Hepatocyte (in vitro differentiated cells): ENCODE results near the gene PLOD1. TPM values are rescaled to one million over a fixed set of nuclear protein-coding genes. Genes with fewer than 3 reads are reported as not detected.
A peak's percentile ranks its signal among the peaks of the same experiment; 100 is the strongest.

Source experiments
- DNase-seq: peaks from one replicate; pipeline ENCODE4 v3.0.0-alpha.2; 2016; ENCODE audit warnings: low spot score
- H2AFZ ChIP-seq: fragments of 200-600 bp; sonication (generic); 2 replicates; pipeline ENCODE4 v1.6.0; 2016; ENCODE audit warnings: antibody characterized with exemption, mild to moderate bottlenecking
- H3K27ac ChIP-seq: fragments of 200-600 bp; sonication (generic); 2 replicates; pipeline ENCODE4 v1.5.1; 2016; ENCODE audit warnings: mild to moderate bottlenecking
- H3K27me3 ChIP-seq: fragments of 200-600 bp; sonication (generic); 2 replicates; pipeline ENCODE4 v1.6.1; 2016
- H3K36me3 ChIP-seq: fragments of 200-600 bp; sonication (generic); replicated peaks from 2 replicates; pipeline ENCODE4 v1.5.1; 2016; ENCODE audit warnings: low read depth; ENCODE audit not compliant: insufficient read depth
- H3K4me1 ChIP-seq: fragments of 200-600 bp; sonication (generic); 2 replicates; pipeline ENCODE4 v1.5.1; 2016; ENCODE audit warnings: mild to moderate bottlenecking, moderate library complexity; ENCODE audit not compliant: insufficient read depth
- H3K4me2 ChIP-seq: fragments of 200-600 bp; sonication (generic); 2 replicates; pipeline ENCODE4 v1.6.0; 2016
- H3K4me3 ChIP-seq: fragments of 200-600 bp; sonication (generic); 2 replicates; pipeline ENCODE4 v1.5.1; 2016; ENCODE audit warnings: mild to moderate bottlenecking
- H3K79me2 ChIP-seq: fragments of 200-600 bp; sonication (generic); 2 replicates; pipeline ENCODE4 v1.6.0; 2017; ENCODE audit warnings: mild to moderate bottlenecking
- H3K9me2 ChIP-seq: fragments of 200-600 bp; sonication (generic); replicated peaks from 2 replicates; pipeline ENCODE4 v1.6.0; 2017; ENCODE audit warnings: mild to moderate bottlenecking; ENCODE audit not compliant: insufficient read depth
- H3K9me3 ChIP-seq: fragments of 200-600 bp; sonication (generic); 2 replicates; pipeline ENCODE4 v1.5.1; 2016; ENCODE audit warnings: low read depth, mild to moderate bottlenecking
- H4K20me1 ChIP-seq: fragments of 200-600 bp; sonication (generic); 2 replicates; pipeline ENCODE4 v1.6.0; 2016; ENCODE audit warnings: mild to moderate bottlenecking; ENCODE audit not compliant: insufficient read depth, poor library complexity, severe bottlenecking
- EZH2 ChIP-seq: fragments of 200-600 bp; sonication (generic); IDR thresholded peaks from 2 replicates; pipeline ENCODE4 v1.6.1; 2016; ENCODE audit warnings: antibody characterized with exemption, mild to moderate bottlenecking, borderline replicate concordance
- EZH2phosphoT487 ChIP-seq: fragments of 200-600 bp; sonication (generic); IDR thresholded peaks from one replicate; pipeline ENCODE4 v1.6.1; 2018; ENCODE audit warnings: antibody characterized with exemption, mild to moderate bottlenecking, low read depth, moderate library complexity; ENCODE audit not compliant: unreplicated experiment, severe bottlenecking
- WGBS: methylation state at CpG from one replicate; pipeline ENCODE4 v1.1.6; 2016; ENCODE audit warnings: low lambda C conversion rate; ENCODE audit errors: missing lambda C conversion rate; 5-methylcytosine and 5-hydroxymethylcytosine counted together
- polyA plus RNA-seq: library from polyadenylated mRNA; unstranded; fragments of >200 nt; fragmentation: Nextera tagmentation; extraction: Ambion mirVana; gene quantifications from 2 replicates; pipeline ENCODE4 v1.2.1, GENCODE V29; 2016
- total RNA-seq: library from RNA; depleted of rRNA; stranded (reverse); fragments of >200 nt; gene quantifications from 2 replicates; pipeline ENCODE4 v1.2.3, GENCODE V29; 2014
- TF ChIP-seq, protein P1 (sequence below): fragments of 200-600 bp; sonication (generic); IDR thresholded peaks from 2 replicates; pipeline ENCODE4 v1.5.1; 2016; ENCODE audit warnings: antibody characterized with exemption, mild to moderate bottlenecking; ENCODE audit not compliant: poor library complexity

The PLOD1 gene
- total and polyA plus RNA-seq, 2 experiments from 2014 or later = 184 to 200 TPM

DNA sequence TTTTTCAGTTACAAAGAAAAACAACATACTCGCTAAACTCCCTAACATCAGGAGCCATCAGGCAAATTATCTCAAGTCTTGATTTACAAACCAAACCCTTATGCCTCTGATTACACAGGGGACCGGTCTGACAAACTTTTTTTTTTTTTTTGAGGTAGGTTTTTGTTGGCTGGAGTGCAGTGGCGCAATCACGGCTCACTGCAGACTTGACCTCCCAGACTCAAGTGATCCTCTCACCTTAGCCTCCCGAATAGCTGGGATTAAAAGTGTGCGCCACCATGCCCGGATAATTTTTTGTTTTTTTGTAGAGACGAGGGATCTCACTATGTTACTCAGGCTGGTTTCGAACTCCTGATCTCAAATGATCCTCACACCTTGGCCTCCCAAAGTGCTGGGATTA, 81.0 kb downstream of the PLOD1 start:
- TF ChIP-seq EZH2phosphoT487 (no peak), EZH2 (no peak)
- TF ChIP-seq, protein P1, sequence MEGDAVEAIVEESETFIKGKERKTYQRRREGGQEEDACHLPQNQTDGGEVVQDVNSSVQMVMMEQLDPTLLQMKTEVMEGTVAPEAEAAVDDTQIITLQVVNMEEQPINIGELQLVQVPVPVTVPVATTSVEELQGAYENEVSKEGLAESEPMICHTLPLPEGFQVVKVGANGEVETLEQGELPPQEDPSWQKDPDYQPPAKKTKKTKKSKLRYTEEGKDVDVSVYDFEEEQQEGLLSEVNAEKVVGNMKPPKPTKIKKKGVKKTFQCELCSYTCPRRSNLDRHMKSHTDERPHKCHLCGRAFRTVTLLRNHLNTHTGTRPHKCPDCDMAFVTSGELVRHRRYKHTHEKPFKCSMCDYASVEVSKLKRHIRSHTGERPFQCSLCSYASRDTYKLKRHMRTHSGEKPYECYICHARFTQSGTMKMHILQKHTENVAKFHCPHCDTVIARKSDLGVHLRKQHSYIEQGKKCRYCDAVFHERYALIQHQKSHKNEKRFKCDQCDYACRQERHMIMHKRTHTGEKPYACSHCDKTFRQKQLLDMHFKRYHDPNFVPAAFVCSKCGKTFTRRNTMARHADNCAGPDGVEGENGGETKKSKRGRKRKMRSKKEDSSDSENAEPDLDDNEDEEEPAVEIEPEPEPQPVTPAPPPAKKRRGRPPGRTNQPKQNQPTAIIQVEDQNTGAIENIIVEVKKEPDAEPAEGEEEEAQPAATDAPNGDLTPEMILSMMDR = no peak
- H3K79me2 ChIP-seq = peaks cover 9% of the 10 kb centered on the region
- no peak for DNase-seq
- no peaks in the 10 kb centered on the region for H3K36me3 ChIP-seq
- no peaks in the 10 kb centered on the region for H3K9me2 ChIP-seq
- H3K4me1 ChIP-seq = peaks cover 7% of the 10 kb centered on the region
- no peaks in the 10 kb centered on the region for H4K20me1 ChIP-seq
- no peak overlapping the region for H3K4me3 ChIP-seq
- no peaks in the 10 kb centered on the region for H3K9me3 ChIP-seq
- no peak overlapping the region for H3K4me2 ChIP-seq
- H2AFZ ChIP-seq = no peak overlapping the region
- WGBS = 91% methylated on average over 9 of the region's 9 CpGs
- no peak overlapping the region for H3K27ac ChIP-seq
- H3K27me3 ChIP-seq = no peaks in the 10 kb centered on the region

DNA sequence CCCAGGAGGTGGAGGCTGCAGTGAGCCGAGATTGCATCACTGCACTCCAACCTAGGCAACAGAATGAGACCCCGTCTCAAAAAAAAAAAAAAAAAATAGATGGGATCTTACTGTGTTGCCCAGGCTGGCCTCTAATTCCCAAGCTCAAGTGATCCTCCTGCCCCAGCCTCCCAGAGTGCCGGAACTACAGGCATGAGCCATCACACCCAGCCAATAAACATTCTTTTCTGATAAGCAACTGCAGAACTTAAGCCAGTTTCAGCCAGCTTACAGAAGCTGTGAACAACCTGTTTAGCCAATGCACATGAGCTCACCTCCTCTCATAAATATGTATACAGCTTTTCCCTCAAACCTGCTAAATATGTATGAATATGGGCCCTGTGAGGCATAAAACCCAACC, 81.7 kb downstream of the PLOD1 start:
- WGBS = 95% methylated on average over 3 of the region's 3 CpGs
- DNase-seq = no peak
- Histone ChIP-seq H3K79me2 (peaks cover 14% of the 10 kb centered on the region), H2AFZ (no peak overlapping the region), H3K4me3 (no peak overlapping the region), H3K4me1 (peaks cover 7% of the 10 kb centered on the region), H3K9me3 (no peaks in the 10 kb centered on the region), H3K4me2 (no peak overlapping the region), H3K27me3 (no peaks in the 10 kb centered on the region), H4K20me1 (no peaks in the 10 kb centered on the region), H3K36me3 (no peaks in the 10 kb centered on the region), H3K27ac (no peak overlapping the region), H3K9me2 (no peaks in the 10 kb centered on the region)
- no peak for TF ChIP-seq EZH2
- TF ChIP-seq, protein P1 = no peak
- TF ChIP-seq EZH2phosphoT487 = no peak

DNA sequence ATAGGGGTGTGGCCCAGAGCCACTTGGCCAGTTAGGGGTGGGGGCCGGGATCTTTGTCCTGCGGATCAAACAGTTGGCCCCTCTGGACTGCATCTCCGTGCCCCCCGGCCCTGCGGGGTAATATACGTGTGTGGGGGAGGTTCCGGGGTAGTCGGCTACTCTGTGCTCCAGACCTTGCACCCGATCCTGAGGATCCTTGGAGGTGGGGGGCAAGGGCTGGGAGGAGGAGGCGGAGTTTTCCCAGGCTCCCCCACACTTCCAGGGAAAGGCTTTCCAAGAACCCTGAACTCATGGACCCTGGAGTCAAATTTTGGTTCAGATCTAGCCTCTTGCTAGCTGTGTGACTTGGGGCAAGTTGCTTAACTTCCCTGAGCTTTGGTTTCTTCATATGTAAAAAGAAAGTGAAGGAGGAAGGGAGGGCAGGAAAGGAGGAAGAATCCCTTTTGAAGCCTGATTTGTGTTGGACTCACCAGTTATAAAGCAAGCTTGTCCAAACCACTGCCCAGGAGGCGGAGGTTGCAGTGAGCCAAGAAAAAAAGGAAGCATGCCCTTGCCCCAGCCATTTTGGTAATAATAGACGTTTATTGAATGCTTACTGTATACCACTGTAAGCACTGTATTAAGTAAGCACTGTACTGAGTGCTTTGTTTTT, 85.5 kb downstream of the PLOD1 start:
- Histone ChIP-seq H3K4me3 (peak overlapping the region; percentile 50), H3K79me2 (peaks cover 17% of the 10 kb centered on the region), H3K4me1 (peaks cover 7% of the 10 kb centered on the region), H4K20me1 (no peaks in the 10 kb centered on the region), H3K27ac (peak overlapping the region; percentile 78), H3K9me2 (no peaks in the 10 kb centered on the region), H3K36me3 (no peaks in the 10 kb centered on the region), H3K9me3 (no peaks in the 10 kb centered on the region), H3K4me2 (peak overlapping the region; percentile 98), H2AFZ (peak overlapping the region; percentile 41), H3K27me3 (no peaks in the 10 kb centered on the region)
- TF ChIP-seq, protein P1 = no peak
- 12% methylated on average over 12 of the region's 12 CpGs for WGBS
- DNase-seq = no peak

DNA sequence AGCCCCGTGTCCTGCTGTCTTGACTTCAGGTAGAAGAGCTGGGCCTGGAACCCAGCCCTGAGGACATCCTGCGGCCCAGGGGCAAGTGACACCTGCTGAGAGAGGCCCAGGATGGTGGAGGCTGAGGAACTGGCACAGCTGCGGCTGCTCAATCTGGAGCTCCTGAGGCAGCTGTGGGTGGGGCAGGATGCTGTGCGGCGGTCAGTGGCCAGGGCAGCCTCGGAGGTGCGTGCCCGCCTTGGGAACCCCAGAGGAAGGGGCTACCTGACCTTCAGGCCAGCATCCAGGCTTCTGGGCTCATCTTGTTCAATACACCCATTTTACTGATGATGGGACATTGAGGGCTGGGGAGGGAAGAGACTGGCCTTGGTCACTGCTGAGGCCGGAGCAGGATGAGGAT, 87.1 kb downstream of the PLOD1 start:
- H3K27ac ChIP-seq = no peak overlapping the region
- TF ChIP-seq EZH2phosphoT487 (no peak), EZH2 (no peak)
- TF ChIP-seq, protein P1 = no peak
- H3K9me3 ChIP-seq = no peaks in the 10 kb centered on the region
- H3K4me3 ChIP-seq = no peak overlapping the region
- no peak overlapping the region for H3K4me2 ChIP-seq
- H2AFZ ChIP-seq = no peak overlapping the region
- H3K79me2 ChIP-seq = peaks cover 17% of the 10 kb centered on the region
- no peaks in the 10 kb centered on the region for H3K9me2 ChIP-seq
- no peaks in the 10 kb centered on the region for H3K27me3 ChIP-seq
- no peaks in the 10 kb centered on the region for H4K20me1 ChIP-seq
- no peak for DNase-seq
- WGBS = 95% methylated on average over 9 of the region's 9 CpGs
- no peaks in the 10 kb centered on the region for H3K36me3 ChIP-seq
- H3K4me1 ChIP-seq = peaks cover 7% of the 10 kb centered on the region
